AG09319 (cell line): Measurements from ENCODE around the gene SCYL2.
"Not testable (repeated sequence)": the region's sequence is repeated elsewhere in the genome, so short reads cannot be mapped to it uniquely, and the experiment has no call there.

Experiments
- DNase-seq: peaks from one replicate; pipeline ENCODE4 v3.0.0-alpha.2; 2010; ENCODE audit warnings: low read depth; ENCODE audit errors: extremely low read depth
- CTCF ChIP-seq: IDR thresholded peaks from 2 replicates; pipeline ENCODE4 v1.5.1; 2011; ENCODE audit warnings: low read depth, mild to moderate bottlenecking, inconsistent platforms, low read length, moderate library complexity

Gene SCYL2

GRCh38 chr12:100229876-100230275 lies 37.1 kb upstream of the SCYL2 start:
- TF ChIP-seq CTCF: no peak
- no peak for DNase-seq

DNA sequence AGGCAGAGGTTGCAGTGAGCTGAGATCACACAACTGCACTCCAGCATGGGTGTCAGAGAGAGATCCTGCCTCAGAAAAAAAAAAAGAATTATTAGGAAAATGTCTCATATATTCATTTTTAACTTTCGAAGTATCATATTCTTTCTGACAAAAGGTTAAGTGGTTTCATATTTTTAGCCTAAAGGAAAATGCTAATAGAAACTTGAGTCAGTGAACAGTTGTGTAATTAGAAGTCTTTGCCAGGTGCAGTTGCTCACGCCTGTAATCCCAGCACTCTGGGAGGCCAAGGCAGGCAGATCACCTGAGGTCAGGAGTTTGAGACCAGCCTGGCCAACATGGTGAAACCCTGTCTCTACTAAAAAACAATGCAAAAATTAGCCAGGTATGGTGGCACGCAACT lies 35.1 kb upstream of the SCYL2 start:
- not testable (repeated sequence) for DNase-seq

GRCh38 chr12:100234166-100234565 lies 32.8 kb upstream of the SCYL2 start:
- TF ChIP-seq CTCF: no peak
- no peak for DNase-seq

- peak; percentile 24 for DNase-seq
- TF ChIP-seq CTCF: peak; percentile 79
Observed at GRCh38 chr12:100234591-100235304, 32.2 kb upstream of the SCYL2 start.

GRCh38 chr12:100238801-100239200 lies 28.2 kb upstream of the SCYL2 start:
- no peak for DNase-seq
- no peak for TF ChIP-seq CTCF

GRCh38 chr12:100239589-100239988 lies 27.4 kb upstream of the SCYL2 start:
- no peak for DNase-seq
- no peak for TF ChIP-seq CTCF

DNA sequence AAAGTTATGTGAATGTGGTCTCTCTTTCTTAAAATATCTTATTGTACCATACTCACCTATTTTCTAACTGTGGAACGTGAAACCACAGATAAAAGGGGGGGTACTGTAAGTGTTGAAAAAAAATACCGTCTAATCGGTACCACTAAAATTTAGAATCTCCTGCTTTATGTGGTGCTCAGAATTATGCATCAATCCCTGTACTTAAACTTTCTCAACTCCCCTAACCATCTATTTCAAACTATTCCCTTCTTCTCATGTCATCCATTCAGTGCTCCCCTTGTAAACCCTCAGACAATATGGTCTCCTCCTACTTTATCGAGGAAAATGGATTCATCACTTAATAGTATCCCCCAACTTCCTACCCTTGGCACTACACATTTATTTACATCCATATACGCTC lies 23.8 kb upstream of the SCYL2 start:
- DNase-seq: no peak
- no peak for TF ChIP-seq CTCF

- TF ChIP-seq CTCF: no peak
- no peak for DNase-seq
Observed at GRCh38 chr12:100247765-100248164, 19.2 kb upstream of the SCYL2 start.
